Fibroblast of peridontal ligament (primary cell): ENCODE measurements around the gene SIL1.

Source experiments
- DNase-seq: peaks from one replicate; pipeline ENCODE4 v3.0.0-alpha.2; 2010; ENCODE audit errors: extremely low read depth

Gene SIL1

DNA sequence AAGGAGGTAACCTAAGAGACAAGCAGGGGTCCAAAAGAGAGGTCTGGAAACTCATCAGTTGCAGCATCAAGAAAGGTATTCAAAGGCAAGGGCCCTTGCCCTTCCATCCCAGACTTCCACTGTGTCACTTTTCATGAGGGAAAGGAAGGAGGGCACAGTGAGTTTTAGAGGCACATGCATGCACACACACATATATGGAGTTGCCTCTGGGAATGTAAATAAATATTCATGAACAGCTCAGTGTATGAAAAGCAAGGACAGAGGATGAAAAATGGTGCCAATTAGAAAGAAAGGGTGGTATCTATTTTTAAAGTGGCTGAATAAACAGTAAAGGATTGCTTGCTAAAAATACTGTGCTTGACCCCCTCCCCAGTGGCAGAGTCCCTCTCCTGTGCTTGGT is 217.7 kb downstream of the SIL1 start:
- DNase-seq = no peak

DNA sequence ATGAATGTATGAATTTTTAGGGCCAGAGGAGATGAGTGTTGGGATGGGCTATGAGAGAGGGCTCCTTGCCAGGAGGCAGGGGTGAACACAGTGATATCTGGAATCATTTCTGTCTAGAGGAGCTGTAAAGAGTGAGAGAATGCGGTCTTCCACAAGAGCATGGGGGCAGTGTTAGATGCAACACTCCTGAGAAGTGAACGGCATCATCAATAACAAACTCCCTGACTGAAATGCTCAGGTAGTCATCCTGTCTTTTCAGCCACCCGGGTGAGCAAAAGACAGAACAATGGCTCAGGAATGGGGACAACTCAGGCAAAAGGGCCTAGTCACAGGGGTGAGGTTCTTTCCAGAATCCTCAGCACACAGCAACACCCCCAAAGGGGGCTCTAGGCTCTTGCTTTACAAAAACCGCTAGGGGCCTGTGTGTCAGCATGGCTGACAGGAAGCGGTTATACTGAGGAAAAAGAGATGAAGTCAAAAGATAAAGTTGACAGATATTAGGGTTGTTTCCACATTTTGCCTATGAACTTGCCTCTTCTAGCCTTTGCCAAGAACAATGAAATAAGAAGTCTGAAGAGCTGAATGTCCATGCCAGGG is 218.4 kb downstream of the SIL1 start:
- DNase-seq = no peak

GRCh38 chr5:138978581-138978980 is 219.6 kb downstream of the SIL1 start:
- no peak for DNase-seq

GRCh38 chr5:138978080-138978479 is 220.1 kb downstream of the SIL1 start:
- peak; percentile 23 for DNase-seq

- DNase-seq = peak; percentile 63
Measured at GRCh38 chr5:138975098-138975847, 222.9 kb downstream of the SIL1 start.

DNA sequence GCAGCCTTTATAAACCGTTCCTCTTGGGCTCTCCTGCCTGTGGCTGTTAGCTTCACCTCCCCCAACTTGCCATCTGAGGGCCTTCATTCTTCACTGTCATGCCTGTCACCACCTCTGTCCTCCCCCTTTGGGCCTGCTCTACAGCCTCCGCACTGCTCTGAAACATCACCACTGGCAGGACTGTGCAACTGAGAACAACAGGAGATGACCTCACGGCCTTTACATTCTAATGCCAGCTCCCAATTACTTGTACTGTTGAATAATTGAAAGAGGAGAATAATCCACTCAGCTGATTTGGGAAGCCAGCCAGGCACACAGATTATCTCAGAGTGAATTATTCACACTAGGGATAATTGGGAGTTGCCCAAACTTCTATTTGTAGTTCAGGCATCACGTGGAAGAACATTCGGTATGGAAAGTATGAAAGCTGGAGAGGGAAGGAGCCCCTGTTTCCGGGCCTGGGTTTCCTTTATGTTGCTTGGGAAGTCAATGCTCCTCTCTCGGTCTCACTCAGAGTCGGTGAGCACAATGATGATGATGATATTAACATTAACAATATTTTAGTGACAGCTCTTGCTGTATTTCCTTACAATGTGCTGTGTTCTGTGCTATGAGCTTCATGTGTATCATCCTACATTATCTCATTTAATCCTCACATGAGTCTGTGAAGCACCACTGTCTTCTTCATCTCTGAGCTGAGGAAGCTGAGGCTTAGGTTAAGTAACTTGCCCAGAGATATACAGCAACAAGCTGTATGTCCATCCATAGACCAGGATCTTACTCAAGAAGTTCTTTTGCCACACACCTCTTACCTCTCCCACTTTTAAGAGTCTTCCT is 223.7 kb downstream of the SIL1 start:
- no peak for DNase-seq

DNA sequence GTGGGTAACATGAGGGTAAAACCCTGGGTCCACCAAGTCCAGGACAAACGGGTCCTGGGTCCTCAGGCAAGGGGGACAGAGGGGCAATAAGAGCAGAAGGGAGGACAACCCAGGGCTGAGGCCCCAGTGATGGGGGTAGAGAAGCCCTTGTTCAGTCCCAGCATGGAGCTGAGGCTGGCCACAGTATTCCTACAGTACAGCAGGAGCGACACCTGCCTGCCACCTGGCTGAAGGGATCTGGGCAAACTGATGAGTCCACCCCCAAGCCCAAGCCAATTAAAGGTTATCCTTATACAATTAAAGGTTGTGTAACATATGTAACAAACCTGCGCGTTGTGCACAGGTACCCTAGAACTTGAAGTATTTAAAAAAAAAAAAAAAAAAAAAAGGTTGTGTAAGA is 225.3 kb downstream of the SIL1 start:
- DNase-seq = no peak

DNA sequence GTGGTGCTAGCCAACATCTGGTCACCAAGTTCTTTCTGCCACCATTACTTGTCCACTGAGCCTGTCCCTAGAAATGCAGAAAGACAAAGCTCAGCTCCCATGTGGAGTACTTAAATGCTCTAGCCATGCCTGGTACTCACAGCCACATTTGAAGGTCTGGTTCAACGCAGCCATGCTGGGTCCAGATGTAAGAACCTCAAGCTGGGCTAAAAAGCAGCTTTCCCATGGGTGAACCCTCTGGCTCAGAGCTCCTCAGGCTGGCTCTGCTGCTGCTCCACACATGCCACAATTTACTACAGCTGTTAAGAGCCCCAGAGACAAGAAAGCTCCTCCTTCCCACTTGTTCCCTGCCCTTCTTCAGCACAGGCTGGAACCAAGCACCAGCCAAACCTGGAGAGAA is 225.9 kb downstream of the SIL1 start:
- DNase-seq = peak; percentile 90

GRCh38 chr5:138969323-138970002 is 228.7 kb downstream of the SIL1 start:
- DNase-seq = no peak

DNA sequence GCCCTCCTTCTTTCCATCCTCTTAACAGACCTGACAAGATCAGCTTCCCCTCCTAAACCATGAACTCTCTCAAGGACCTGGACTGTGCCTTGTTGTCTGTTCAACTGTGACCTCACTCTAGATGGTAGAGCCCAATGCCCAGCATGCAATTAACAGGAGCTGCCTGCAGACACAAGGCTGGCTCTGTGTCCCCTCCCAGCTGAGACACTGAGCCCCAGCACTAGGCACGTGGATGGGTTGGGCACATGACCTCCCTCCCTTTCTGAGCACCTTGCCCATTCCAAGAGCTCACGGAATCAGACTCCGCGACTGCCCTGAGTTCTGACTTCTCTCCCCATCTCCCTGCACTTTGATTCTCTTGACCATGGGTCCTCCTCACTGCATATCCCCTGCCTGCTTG is 229.6 kb downstream of the SIL1 start:
- DNase-seq = no peak

DNA sequence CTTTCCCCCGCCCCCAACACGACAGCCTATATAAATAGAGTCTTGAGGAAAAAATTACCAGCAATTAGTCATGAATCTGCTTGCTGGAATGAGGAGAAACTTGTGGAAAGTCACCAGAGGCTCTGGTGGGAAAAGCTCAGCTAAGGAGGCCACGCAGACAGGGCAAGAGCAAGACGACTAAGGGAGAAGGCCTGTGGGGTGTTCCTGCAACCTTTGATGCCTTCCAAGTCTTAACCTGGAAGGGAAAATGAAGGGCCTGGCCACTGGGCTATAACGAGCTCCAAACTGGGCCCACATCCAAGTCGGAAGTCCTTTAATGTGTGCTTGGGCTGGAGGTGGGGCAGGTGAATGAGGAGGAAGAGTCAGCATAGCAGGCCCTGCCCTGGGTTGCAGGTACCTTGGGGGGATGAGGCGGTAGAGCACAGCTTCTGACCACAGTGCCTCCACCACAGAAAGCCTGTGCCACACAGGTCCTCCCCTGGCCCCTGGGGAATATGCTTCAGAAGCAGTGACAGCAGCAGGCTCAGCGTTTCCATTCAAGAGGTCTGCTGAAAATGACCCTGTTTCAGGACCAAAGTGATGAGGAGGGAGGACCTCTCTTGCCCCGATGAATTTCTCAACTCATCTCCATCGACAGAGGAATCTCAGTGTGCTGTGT is 230.2 kb downstream of the SIL1 start:
- no peak for DNase-seq

GRCh38 chr5:138966236-138966985 is 231.8 kb downstream of the SIL1 start:
- no peak for DNase-seq

- DNase-seq = no peak
Measured at GRCh38 chr5:138965626-138966025, 232.5 kb downstream of the SIL1 start.

- no peak for DNase-seq
Measured at GRCh38 chr5:138964647-138965201, 233.4 kb downstream of the SIL1 start.

DNA sequence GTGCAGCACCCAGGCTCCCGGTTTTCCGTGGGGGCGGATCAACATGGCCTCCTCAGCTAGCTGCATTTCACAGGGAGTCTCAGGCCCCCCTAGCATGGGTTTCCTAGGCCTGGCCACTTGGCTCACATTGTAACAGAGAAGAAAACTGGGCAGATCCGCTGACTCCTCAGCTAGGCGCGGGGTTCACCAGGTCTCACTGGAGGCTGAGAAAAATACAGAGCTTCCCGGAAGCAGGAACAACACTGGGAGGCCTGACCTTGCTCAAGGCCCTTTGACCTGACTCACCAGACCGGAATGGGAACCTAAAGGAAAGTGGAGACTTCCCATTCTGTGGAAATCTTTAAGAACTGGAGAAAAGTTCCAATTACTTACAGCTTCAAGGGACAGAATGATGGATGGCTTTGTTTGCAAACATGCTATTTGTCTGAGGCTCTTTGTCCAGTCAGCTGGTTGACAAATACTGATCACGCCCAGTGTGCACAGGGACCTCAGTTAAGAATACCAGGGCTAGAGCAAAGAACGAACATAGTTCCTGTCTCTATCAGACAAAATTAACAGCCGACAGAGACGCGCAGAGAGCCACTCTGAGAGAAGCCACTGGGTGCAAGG is 234.3 kb downstream of the SIL1 start:
- DNase-seq = no peak

- no peak for DNase-seq
Measured at GRCh38 chr5:138962614-138963370, 235.4 kb downstream of the SIL1 start.

DNA sequence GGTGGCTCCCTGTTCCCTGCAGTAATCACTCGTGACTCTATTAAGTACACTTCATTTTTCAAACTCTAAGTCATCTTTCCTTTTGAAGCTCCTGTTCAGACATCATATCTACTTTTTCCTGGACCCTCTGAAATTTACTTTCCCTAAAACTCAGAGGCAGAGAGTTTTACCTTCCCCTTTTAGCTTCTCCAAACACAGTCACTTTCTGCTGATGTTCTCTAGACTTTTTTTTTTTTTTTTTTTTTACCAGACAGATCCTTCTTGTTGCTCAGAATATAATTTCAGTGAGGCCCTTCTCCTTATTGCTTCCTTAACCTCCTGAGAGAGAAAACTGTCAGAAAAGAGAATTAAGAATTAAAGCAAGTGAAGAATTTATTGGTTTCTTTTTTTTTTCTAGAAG is 236.4 kb downstream of the SIL1 start:
- DNase-seq = no peak

DNA sequence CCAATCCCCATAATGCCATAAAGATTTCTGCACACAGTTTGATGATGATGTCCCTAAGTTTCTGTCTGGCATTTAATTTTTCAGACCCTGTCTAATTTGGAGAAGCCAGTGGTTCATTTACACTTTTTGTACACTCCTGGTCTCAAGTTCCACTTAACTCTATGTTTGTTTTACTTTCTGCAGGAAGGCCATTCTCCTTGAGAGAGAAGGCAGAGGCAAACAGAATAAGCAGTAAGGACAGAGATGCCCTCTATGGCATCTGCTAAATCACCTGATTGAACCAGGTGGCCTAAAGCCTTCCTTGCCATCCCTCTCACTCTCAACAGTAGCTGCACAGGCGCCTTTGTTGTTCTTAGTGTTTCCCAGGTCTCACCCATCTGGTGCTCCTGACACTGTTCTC is 236.9 kb downstream of the SIL1 start:
- DNase-seq = no peak

DNA sequence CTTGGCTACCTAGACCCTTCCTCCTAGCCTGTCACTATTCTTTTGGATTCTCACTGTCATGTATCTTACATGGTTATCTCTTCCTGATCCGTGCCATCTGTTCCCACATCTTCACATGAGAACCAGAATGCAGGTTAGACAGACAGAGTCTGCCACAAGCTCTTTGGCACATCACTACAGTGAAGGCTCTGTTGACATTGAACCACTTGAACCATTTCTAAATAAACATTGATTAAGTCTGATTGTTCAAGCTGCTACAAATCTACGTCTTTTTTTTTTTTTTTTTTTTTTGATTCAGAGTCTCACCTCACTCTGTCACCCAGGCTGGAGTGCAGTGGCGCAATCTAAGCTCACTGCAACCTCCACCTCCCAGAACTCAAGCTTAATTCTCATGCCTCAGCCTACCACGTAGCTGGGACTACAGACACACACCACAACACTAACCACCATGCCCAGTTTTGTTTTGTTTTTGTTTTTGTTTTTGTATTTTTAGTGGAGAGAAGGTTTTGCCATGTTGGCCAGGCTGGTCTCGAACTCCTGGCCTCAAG is 237.9 kb downstream of the SIL1 start:
- DNase-seq = no peak
